GM18951 (cell line): ENCODE measurements around the gene ACVR1B.

ENCODE experiments used
- POLR2A ChIP-seq: IDR thresholded peaks from 4 replicates; pipeline ENCODE4 v1.6.1; 2011; ENCODE audit warnings: mild to moderate bottlenecking; ENCODE audit not compliant: insufficient read length, insufficient read depth; ENCODE audit errors: extremely low read depth
- in situ Hi-C: fragments of 300-500 bp; cut with MboI; formaldehyde crosslinking; loops from one replicate; pipeline ENCODE4 v1.12.0; 2022; ENCODE audit warnings: low sequenced_read_pairs, mixed read lengths, inconsistent platforms; ENCODE audit not compliant: unreplicated experiment

Gene ACVR1B

GRCh38 chr12:51922762-51923505 is 28.6 kb upstream of the ACVR1B start:
- in situ Hi-C loops, result no loop called here
- TF ChIP-seq POLR2A, result no peak

- in situ Hi-C loops, result no loop called here
- no peak for TF ChIP-seq POLR2A
Observed at GRCh38 chr12:51923506-51924365, 27.8 kb upstream of the ACVR1B start.

- in situ Hi-C loops, result no loop called here
- no peak for TF ChIP-seq POLR2A
Observed at GRCh38 chr12:51924551-51925319, 26.8 kb upstream of the ACVR1B start.

- in situ Hi-C loops, result no loop called here
Observed at GRCh38 chr12:51925346-51926063, 26.0 kb upstream of the ACVR1B start.

GRCh38 chr12:51926064-51926632 is 25.4 kb upstream of the ACVR1B start:
- in situ Hi-C loops, result no loop called here

More at GRCh38 chr12:51925346-51926063, 26.0 kb upstream of the ACVR1B start:
- no peak for TF ChIP-seq POLR2A

GRCh38 chr12:51926718-51927117 is 24.8 kb upstream of the ACVR1B start:
- in situ Hi-C loops, result no loop called here
- TF ChIP-seq POLR2A, result no peak

More at GRCh38 chr12:51926064-51926632, 25.4 kb upstream of the ACVR1B start:
- TF ChIP-seq POLR2A, result no peak

- in situ Hi-C loops, result no loop called here
- TF ChIP-seq POLR2A, result no peak
Observed at GRCh38 chr12:51932218-51933076, 19.1 kb upstream of the ACVR1B start.

GRCh38 chr12:51934080-51934479 is 17.4 kb upstream of the ACVR1B start:
- in situ Hi-C loops, result no loop called here
- no peak for TF ChIP-seq POLR2A

- in situ Hi-C loops, result no loop called here
Observed at GRCh38 chr12:51937926-51938325, 13.6 kb upstream of the ACVR1B start.

GRCh38 chr12:51938726-51939125 is 12.8 kb upstream of the ACVR1B start:
- TF ChIP-seq POLR2A, result no peak
- in situ Hi-C loops, result no loop called here

More at GRCh38 chr12:51937926-51938325, 13.6 kb upstream of the ACVR1B start:
- TF ChIP-seq POLR2A, result no peak

GRCh38 chr12:51941011-51941581 is 10.4 kb upstream of the ACVR1B start:
- TF ChIP-seq POLR2A, result no peak
- in situ Hi-C loops, result no loop called here
